HG02610 (cell line): ENCODE data around the gene CISD3.
"Not testable (repeated sequence)": the region's sequence is repeated elsewhere in the genome, so short reads cannot be mapped to it uniquely, and the experiment has no call there.

Experiments used
- ATAC-seq: cut with Tn5 transposase; IDR thresholded peaks from one replicate; pipeline ENCODE4 v1.9.1; 2021; ENCODE audit warnings: mild to moderate bottlenecking, moderate library complexity; ENCODE audit not compliant: unreplicated experiment

Gene CISD3

GRCh38 chr17:38707678-38708351 is 22.3 kb upstream of the CISD3 start:
- no peak for ATAC-seq

GRCh38 chr17:38709104-38709820 is 20.9 kb upstream of the CISD3 start:
- no peak for ATAC-seq

DNA sequence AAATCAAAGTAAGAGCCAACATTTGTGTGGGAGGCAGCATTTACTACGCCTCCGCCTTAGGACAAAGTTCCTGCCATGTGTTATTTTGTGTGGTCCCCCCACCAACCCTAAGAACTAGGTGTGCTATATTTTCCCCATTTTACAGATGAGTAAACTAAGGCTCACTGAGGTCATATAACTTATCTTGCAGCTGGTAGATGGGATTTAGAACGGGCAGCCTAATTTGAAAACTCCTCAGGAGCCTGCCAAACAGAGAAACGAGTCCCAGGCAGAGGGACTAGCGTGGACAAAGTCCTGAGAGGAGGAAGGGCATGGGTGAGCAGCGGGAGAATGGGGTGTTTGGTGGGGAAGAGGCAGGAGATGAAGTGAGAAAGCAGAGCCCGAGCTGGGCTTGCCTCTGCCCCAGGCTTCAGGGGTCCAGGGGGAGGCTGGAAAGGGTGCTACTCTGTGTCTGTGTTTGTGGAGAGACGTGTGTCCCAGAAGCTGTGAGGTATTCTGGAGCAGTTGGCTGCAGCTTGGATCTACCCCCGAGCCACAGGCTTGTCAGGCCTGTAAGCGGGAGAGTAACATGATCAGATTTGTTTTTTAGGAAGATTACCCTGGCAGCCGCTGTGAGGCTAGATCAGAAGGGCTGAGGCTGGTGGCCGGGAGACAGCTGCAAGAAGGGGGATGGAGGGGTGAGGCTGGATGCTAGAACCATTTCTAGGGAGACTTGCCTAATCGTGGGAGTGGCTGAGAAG is 20.1 kb upstream of the CISD3 start:
- ATAC-seq: no peak

GRCh38 chr17:38710604-38710962 is 19.6 kb upstream of the CISD3 start:
- no peak for ATAC-seq

- ATAC-seq: no peak
Measured at GRCh38 chr17:38710985-38711384, 19.2 kb upstream of the CISD3 start.

- ATAC-seq: no peak
Measured at GRCh38 chr17:38711792-38712571, 18.2 kb upstream of the CISD3 start.

- no peak for ATAC-seq
Measured at GRCh38 chr17:38712593-38712992, 17.5 kb upstream of the CISD3 start.

GRCh38 chr17:38713456-38714075 is 16.6 kb upstream of the CISD3 start:
- no peak for ATAC-seq

- no peak for ATAC-seq
Measured at GRCh38 chr17:38715216-38715943, 14.8 kb upstream of the CISD3 start.

- ATAC-seq: no peak
Measured at GRCh38 chr17:38716368-38717005, 13.7 kb upstream of the CISD3 start.

DNA sequence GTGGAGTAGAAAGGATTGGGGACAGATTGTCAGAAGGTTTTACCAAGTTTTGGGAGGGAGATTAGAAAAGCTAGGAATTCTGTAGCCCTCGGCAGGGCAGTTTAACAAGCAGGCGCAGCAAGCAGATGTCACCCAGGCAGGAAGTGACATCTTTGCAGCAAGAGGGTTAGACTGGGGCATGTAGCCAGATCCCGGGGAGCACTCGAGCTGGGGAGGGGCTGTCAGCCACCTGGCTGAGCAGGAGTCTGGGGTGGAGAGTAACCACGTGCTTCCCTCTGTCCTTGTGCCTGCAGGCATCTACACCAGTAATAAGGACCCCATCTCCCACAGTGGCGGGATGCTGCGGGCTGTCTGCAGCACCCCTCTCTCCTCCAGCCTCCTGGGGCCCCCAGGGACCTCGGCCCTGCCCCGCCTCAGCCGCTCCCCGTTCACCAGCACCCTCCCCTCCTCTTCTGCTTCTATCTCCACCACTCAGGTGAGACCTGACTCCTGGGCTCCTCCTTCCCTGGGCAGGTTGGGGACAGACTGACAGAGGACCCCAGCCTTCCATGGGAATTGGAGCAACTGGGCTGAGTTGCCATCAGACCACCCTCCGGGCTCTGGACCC is 12.9 kb upstream of the CISD3 start:
- no peak for ATAC-seq

DNA sequence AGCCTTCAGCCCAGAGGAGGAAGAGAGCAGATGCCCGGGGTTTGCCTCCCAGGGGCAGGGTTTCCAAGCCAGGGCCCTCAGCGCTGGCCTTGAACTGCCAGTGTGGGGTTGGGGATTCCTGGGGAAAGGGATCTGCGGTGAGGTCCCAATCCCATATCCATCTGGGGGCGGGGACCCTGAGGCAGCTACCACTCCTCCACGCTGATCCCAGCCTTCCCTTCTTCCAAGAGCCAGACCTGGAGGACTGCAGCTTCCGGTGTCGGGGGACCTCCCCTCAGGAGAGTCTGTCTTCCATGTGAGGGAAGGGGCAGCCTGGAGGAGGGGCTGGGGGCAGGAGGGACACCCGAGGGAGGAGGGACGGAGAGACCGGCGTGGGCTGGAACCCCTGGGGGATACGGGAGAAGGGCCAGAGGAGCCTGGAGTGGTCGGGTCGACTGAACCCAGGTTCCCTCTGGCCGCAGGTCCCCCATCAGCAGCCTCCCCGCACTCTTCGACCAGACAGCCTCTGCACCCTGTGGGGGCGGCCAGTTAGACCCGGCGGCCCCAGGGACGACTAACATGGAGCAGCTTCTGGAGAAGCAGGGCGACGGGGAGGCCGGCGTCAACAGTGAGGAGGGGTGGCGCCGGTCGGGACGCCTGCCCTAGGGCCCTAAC is 10.7 kb upstream of the CISD3 start:
- no peak for ATAC-seq

DNA sequence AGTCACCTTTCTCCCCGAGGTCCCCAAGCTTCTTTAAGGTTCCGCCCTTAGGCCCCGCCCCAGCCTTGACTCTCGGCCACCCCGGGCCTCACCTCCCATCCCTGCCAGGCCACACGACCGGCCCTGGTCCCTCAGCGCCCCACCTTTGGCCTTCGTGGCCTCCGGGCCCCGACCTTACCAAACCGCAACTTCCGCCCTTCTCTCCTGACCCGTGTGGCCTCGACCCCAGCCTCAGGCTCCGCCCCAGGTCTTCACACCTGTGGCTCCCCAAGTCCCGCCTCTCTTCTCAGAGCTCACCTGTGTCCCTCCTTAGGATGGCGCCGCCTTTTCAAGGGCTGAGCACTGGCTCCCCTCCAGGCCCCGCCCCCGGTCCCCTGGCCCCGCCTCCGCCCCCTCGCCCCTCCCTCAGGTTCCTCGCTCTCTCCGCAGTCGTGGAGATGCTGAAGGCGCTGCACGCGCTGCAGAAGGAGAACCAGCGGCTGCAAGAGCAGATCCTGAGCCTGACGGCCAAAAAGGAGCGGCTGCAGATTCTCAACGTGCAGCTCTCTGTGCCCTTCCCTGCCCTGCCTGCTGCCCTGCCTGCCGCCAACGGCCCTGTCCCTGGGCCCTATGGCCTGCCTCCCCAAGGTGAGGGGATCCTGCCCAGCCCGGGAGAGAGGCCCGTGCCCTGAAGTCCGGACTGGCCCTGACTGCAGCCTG is 10.0 kb upstream of the CISD3 start:
- no peak for ATAC-seq

GRCh38 chr17:38720941-38721340 is 9.2 kb upstream of the CISD3 start:
- no peak for ATAC-seq

- no peak for ATAC-seq
Measured at GRCh38 chr17:38721802-38722201, 8.3 kb upstream of the CISD3 start.

- ATAC-seq: no peak
Measured at GRCh38 chr17:38724337-38724988, 5.7 kb upstream of the CISD3 start.

GRCh38 chr17:38725066-38725465 is 5.1 kb upstream of the CISD3 start:
- ATAC-seq: no peak

- not testable (repeated sequence) for ATAC-seq
Measured at GRCh38 chr17:38726145-38726544, 4.0 kb upstream of the CISD3 start.
